ENCODE data around the gene RAET1L.
"Not testable (repeated sequence)": the region's sequence is repeated elsewhere in the genome, so short reads cannot be mapped to it uniquely, and the experiment has no call there.

The RAET1L gene

DNA sequence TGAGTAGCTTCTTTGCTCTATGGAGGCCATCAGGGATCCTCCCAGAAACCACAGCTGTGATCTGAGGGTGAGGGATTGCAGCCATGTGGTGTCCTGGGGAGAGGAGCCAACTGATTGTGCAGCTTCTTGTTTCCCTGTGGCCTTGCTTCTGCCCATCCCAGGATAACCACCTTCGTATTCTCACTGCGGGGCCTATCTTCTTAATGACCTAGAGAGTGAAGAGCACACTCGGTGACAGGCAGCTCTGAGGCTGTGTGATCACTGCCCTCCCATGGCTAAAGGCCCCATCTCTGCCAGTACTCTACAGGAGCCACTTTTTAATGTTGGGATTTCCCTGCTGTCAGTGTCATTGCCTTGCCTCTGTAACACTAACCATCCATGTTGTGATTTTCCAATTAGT lies 5.3 kb upstream of the RAET1L start:
- no CpG with 5 or more reads among the region's 3 CpGs for WGBS (ENCODE audit: insufficient coverage, insufficient read length)
- no peak for DNase-seq (ENCODE audit: low read depth, low spot score)
- Histone ChIP-seq H3K36me3 (ENCODE audit: control insufficient read depth, insufficient read depth, low read length) (no peaks in the 10 kb centered on the region), H3K9me3 (ENCODE audit: control insufficient read depth, insufficient read depth, low read length) (no peaks in the 10 kb centered on the region), H3K4me1 (ENCODE audit: control insufficient read depth, insufficient read depth, low read length) (peaks cover 2% of the 10 kb centered on the region; the same call in 1 of the 2 replicates), H3K4me3 (ENCODE audit: low read length) (no peak overlapping the region), H3K27ac (ENCODE audit: low read length) (no peak overlapping the region), H3K27me3 (ENCODE audit: control insufficient read depth, insufficient read depth, low read length) (peaks cover 9% of the 10 kb centered on the region)

DNA sequence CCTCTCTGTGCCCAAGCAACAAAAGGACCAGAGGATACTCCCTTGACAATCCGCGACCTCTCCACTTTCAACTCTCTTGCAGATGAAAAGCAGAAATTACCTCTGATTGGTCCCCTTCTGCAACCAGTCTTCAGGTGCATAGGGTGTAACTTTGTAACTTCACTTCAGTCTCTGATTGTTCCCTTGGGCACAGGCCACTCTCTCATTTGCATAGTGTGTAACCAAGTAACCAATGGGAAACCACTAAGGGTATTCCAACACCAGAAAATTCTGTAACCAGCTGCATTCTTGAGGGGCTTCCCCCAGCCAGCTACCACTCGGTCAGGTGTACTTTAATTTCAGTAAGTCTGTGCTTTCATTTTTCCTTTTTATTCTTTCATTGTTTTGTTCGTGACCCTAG lies 4.4 kb upstream of the RAET1L start:
- H3K4me1 ChIP-seq (ENCODE audit: control insufficient read depth, insufficient read depth, low read length) = peaks cover 2% of the 10 kb centered on the region; the same call in 1 of the 2 replicates
- DNase-seq (ENCODE audit: low read depth, low spot score) = no peak
- peaks cover under 1% of the 10 kb centered on the region; the same call in 1 of the 2 replicates for H3K27me3 ChIP-seq (ENCODE audit: control insufficient read depth, insufficient read depth, low read length)
- no peaks in the 10 kb centered on the region for H3K9me3 ChIP-seq (ENCODE audit: control insufficient read depth, insufficient read depth, low read length)
- H3K36me3 ChIP-seq (ENCODE audit: control insufficient read depth, insufficient read depth, low read length) = no peaks in the 10 kb centered on the region
- no peak overlapping the region for H3K27ac ChIP-seq (ENCODE audit: low read length)
- no peak overlapping the region for H3K4me3 ChIP-seq (ENCODE audit: low read length)
- no CpG with 5 or more reads among the region's 4 CpGs for WGBS (ENCODE audit: insufficient coverage, insufficient read length)

GRCh38 chr6:150029276-150029675 lies 3.9 kb upstream of the RAET1L start:
- Histone ChIP-seq H3K9me3 (ENCODE audit: control insufficient read depth, insufficient read depth, low read length) (no peaks in the 10 kb centered on the region), H3K4me1 (ENCODE audit: control insufficient read depth, insufficient read depth, low read length) (peaks cover 2% of the 10 kb centered on the region; the same call in 1 of the 2 replicates), H3K4me3 (ENCODE audit: low read length) (no peak overlapping the region), H3K27ac (ENCODE audit: low read length) (no peak overlapping the region), H3K27me3 (ENCODE audit: control insufficient read depth, insufficient read depth, low read length) (no peaks in the 10 kb centered on the region), H3K36me3 (ENCODE audit: control insufficient read depth, insufficient read depth, low read length) (no peaks in the 10 kb centered on the region)
- WGBS (ENCODE audit: insufficient coverage, insufficient read length) = no CpG with 5 or more reads among the region's 7 CpGs
- no peak for DNase-seq (ENCODE audit: low read depth, low spot score)

DNA sequence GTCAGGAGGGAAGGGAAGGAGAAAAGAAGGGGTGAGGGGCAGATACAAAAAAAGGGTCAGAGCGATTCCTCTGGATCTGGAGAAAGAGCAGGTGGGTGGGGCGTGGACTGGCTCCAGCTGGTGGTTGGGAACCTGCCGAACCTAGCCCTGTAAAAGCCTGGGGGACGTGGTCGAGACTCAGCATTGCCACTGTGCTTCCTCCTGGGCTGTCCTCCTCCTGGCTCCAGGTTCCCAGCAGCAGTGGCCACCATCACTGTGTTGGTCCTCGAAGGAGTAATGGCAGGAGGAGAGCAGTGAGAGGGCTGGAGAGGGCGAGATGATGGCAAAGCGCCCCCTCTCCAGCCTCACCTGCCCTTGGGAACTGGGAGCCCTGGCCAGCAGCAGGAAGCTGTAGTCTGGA lies 3.5 kb upstream of the RAET1L start:
- no peak overlapping the region for H3K27ac ChIP-seq (ENCODE audit: low read length)
- no CpG with 5 or more reads among the region's 8 CpGs for WGBS (ENCODE audit: insufficient coverage, insufficient read length)

DNA sequence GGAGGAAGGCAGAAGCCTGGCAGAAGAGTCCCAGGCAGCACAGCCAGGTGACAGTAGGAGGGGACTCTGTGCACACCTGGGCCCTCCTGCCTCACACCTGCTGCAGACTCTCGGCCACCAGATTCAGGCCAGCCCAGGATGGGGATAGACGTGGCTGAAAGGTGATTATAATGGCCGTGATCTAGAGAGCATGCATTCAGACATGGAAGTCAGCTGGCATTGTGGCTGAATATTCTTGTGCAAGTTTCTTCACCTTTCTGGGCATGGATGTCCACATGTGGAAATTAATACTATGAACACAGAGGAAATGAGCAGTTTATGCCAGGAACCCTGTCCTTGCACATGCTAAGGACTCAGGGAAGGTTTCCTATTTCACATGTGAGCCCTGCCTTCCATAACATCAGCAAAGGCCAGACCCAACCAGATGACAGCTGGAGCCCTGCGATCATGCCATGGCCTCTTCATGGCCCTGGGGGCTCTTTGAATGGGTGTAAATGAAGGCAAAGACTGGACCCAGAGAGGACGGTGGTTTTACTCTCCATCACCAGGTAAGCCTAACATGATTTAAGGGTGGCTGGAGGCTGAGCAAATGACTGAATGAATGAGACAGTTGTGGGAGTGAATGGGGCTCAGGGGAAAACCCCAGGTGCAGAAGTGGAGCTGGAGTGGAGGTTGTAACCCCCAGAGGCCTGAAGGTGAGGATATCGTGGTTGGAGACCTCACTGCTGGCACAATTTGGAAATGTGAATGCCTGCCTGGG lies 2.7 kb upstream of the RAET1L start:
- H3K27me3 ChIP-seq (ENCODE audit: control insufficient read depth, insufficient read depth, low read length) = no peaks in the 10 kb centered on the region
- peaks cover 2% of the 10 kb centered on the region; the same call in 1 of the 2 replicates for H3K4me1 ChIP-seq (ENCODE audit: control insufficient read depth, insufficient read depth, low read length)
- H3K4me3 ChIP-seq (ENCODE audit: low read length) = no peak overlapping the region
- no peaks in the 10 kb centered on the region for H3K36me3 ChIP-seq (ENCODE audit: control insufficient read depth, insufficient read depth, low read length)
- no peak for DNase-seq (ENCODE audit: low read depth, low spot score)
- WGBS (ENCODE audit: insufficient coverage, insufficient read length) = no CpG with 5 or more reads among the region's 6 CpGs
- H3K27ac ChIP-seq (ENCODE audit: low read length) = no peak overlapping the region
- no peaks in the 10 kb centered on the region for H3K9me3 ChIP-seq (ENCODE audit: control insufficient read depth, insufficient read depth, low read length)

More for the DNA sequence above, 3.5 kb upstream of the RAET1L start:
- no peaks in the 10 kb centered on the region for H3K9me3 ChIP-seq (ENCODE audit: control insufficient read depth, insufficient read depth, low read length)
- DNase-seq (ENCODE audit: low read depth, low spot score) = no peak
- H3K27me3 ChIP-seq (ENCODE audit: control insufficient read depth, insufficient read depth, low read length) = no peaks in the 10 kb centered on the region
- no peak overlapping the region for H3K4me3 ChIP-seq (ENCODE audit: low read length)
- H3K36me3 ChIP-seq (ENCODE audit: control insufficient read depth, insufficient read depth, low read length) = no peaks in the 10 kb centered on the region
- H3K4me1 ChIP-seq (ENCODE audit: control insufficient read depth, insufficient read depth, low read length) = peaks cover 2% of the 10 kb centered on the region; the same call in 1 of the 2 replicates

GRCh38 chr6:150026976-150027805 lies 1.9 kb upstream of the RAET1L start:
- whole genome bisulfite sequencing (ENCODE audit: insufficient coverage, insufficient read length) = no CpG with 5 or more reads among the region's 9 CpGs
- H3K4me1 ChIP-seq (ENCODE audit: control insufficient read depth, insufficient read depth, low read length) = peaks cover 2% of the 10 kb centered on the region; the same call in 1 of the 2 replicates
- H3K4me3 ChIP-seq (ENCODE audit: low read length) = no peak overlapping the region
- no peaks in the 10 kb centered on the region for H3K27me3 ChIP-seq (ENCODE audit: control insufficient read depth, insufficient read depth, low read length)
- no peaks in the 10 kb centered on the region for H3K36me3 ChIP-seq (ENCODE audit: control insufficient read depth, insufficient read depth, low read length)
- H3K27ac ChIP-seq (ENCODE audit: low read length) = no peak overlapping the region
- H3K9me3 ChIP-seq (ENCODE audit: control insufficient read depth, insufficient read depth, low read length) = no peaks in the 10 kb centered on the region
- DNase-seq (ENCODE audit: low read depth, low spot score) = no peak

GRCh38 chr6:150024646-150025155 lies 631 bp downstream of the RAET1L start:
- H3K27me3 ChIP-seq (ENCODE audit: control insufficient read depth, insufficient read depth, low read length) = no peaks in the 10 kb centered on the region
- no peaks in the 10 kb centered on the region for H3K9me3 ChIP-seq (ENCODE audit: control insufficient read depth, insufficient read depth, low read length)
- H3K27ac ChIP-seq (ENCODE audit: low read length) = no peak overlapping the region
- H3K4me1 ChIP-seq (ENCODE audit: control insufficient read depth, insufficient read depth, low read length) = peaks cover 2% of the 10 kb centered on the region; the same call in 1 of the 2 replicates
- no peak for DNase-seq (ENCODE audit: low read depth, low spot score)
- H3K36me3 ChIP-seq (ENCODE audit: control insufficient read depth, insufficient read depth, low read length) = no peaks in the 10 kb centered on the region
- WGBS (ENCODE audit: insufficient coverage, insufficient read length) = no CpG with 5 or more reads among the region's 11 CpGs
- no peak overlapping the region for H3K4me3 ChIP-seq (ENCODE audit: low read length)

- DNase-seq (ENCODE audit: low read depth, low spot score); H3K4me1 ChIP-seq (ENCODE audit: control insufficient read depth, insufficient read depth, low read length); H3K27ac ChIP-seq (ENCODE audit: low read length); H3K36me3 ChIP-seq (ENCODE audit: control insufficient read depth, insufficient read depth, low read length); H3K9me3 ChIP-seq (ENCODE audit: control insufficient read depth, insufficient read depth, low read length); H3K27me3 ChIP-seq (ENCODE audit: control insufficient read depth, insufficient read depth, low read length); H3K4me3 ChIP-seq (ENCODE audit: low read length): not testable (repeated sequence)
- no CpG with 5 or more reads among the region's 2 CpGs for WGBS (ENCODE audit: insufficient coverage, insufficient read length)
These were observed 1.3 kb downstream of the RAET1L start for GRCh38 chr6:150024021-150024420.

GRCh38 chr6:150021870-150022269 lies 3.5 kb downstream of the RAET1L start:
- DNase-seq (ENCODE audit: low read depth, low spot score); H3K27ac ChIP-seq (ENCODE audit: low read length); H3K27me3 ChIP-seq (ENCODE audit: control insufficient read depth, insufficient read depth, low read length); H3K9me3 ChIP-seq (ENCODE audit: control insufficient read depth, insufficient read depth, low read length); H3K4me1 ChIP-seq (ENCODE audit: control insufficient read depth, insufficient read depth, low read length); H3K36me3 ChIP-seq (ENCODE audit: control insufficient read depth, insufficient read depth, low read length); H3K4me3 ChIP-seq (ENCODE audit: low read length): not testable (repeated sequence)
- no CpG with 5 or more reads among the region's 6 CpGs for WGBS (ENCODE audit: insufficient coverage, insufficient read length)

GRCh38 chr6:150018846-150019580 lies 6.3 kb downstream of the RAET1L start:
- Histone ChIP-seq H3K4me1 (ENCODE audit: control insufficient read depth, insufficient read depth, low read length) (no peaks in the 10 kb centered on the region), H3K36me3 (ENCODE audit: control insufficient read depth, insufficient read depth, low read length) (no peaks in the 10 kb centered on the region), H3K27ac (ENCODE audit: low read length) (no peak overlapping the region), H3K4me3 (ENCODE audit: low read length) (no peak overlapping the region), H3K27me3 (ENCODE audit: control insufficient read depth, insufficient read depth, low read length) (peaks cover 18% of the 10 kb centered on the region), H3K9me3 (ENCODE audit: control insufficient read depth, insufficient read depth, low read length) (no peaks in the 10 kb centered on the region)
- WGBS (ENCODE audit: insufficient coverage, insufficient read length) = no CpG with 5 or more reads among the region's 6 CpGs
- DNase-seq (ENCODE audit: low read depth, low spot score) = no peak
